ENCODE results near the gene CHD3. TPM values are rescaled to one million over a fixed set of nuclear protein-coding genes. Genes with fewer than 3 reads are reported as not detected.

CHD3 gene
- polyA plus RNA-seq, 2 of the 4 experiments (the other 2 are of a cell fraction): 56.3 to 111 TPM

DNA sequence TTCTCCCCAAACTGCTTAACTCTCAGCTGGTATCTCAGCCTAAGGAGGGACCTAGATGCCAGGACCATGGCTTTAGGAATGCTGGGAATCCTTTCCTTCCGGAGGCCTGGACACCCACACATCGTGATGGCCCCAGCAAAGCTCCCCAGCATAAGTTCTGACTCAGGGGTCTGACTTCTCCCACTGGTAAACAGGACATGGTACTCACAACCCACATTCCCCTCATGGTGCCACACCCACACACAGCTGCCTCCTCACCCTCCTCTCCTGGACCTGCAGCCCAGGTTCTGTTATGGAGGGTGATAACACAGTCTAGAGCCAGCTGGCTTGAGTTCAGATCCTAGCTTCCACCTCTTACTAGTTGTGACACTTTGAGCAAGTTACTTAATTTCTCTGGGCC lies 28.2 kb downstream of the CHD3 start (continued):
- TF ChIP-seq GATA3 (IDR thresholded peaks at IDR 0.05; ENCODE audit: borderline replicate concordance): no peak
- no peak for TF ChIP-seq FOSL2 (IDR thresholded peaks at IDR 0.05)
- no peak for TF ChIP-seq FOSL2 (CRISPR knock-in tag; IDR thresholded peaks at IDR 0.05)
- TF ChIP-seq NFE2L2 (conservative IDR thresholded peaks at IDR 0.05; ENCODE audit: low read length): no peak
- TF ChIP-seq ZFP36 (IDR thresholded peaks at IDR 0.05; ENCODE audit: borderline replicate concordance, partially characterized antibody): no peak
- no peak for TF ChIP-seq ESRRA (IDR thresholded peaks at IDR 0.05; ENCODE audit: borderline replicate concordance, low read length)
- no peak for TF ChIP-seq RCOR1 (IDR thresholded peaks at IDR 0.05; ENCODE audit: low read depth, low read length)
- no peak for TF ChIP-seq ZC3H11A (IDR thresholded peaks at IDR 0.05)
- TF ChIP-seq CBX8 (IDR thresholded peaks at IDR 0.05): no peak
- TF ChIP-seq, protein P1, sequence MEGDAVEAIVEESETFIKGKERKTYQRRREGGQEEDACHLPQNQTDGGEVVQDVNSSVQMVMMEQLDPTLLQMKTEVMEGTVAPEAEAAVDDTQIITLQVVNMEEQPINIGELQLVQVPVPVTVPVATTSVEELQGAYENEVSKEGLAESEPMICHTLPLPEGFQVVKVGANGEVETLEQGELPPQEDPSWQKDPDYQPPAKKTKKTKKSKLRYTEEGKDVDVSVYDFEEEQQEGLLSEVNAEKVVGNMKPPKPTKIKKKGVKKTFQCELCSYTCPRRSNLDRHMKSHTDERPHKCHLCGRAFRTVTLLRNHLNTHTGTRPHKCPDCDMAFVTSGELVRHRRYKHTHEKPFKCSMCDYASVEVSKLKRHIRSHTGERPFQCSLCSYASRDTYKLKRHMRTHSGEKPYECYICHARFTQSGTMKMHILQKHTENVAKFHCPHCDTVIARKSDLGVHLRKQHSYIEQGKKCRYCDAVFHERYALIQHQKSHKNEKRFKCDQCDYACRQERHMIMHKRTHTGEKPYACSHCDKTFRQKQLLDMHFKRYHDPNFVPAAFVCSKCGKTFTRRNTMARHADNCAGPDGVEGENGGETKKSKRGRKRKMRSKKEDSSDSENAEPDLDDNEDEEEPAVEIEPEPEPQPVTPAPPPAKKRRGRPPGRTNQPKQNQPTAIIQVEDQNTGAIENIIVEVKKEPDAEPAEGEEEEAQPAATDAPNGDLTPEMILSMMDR (IDR thresholded peaks at IDR 0.05): no peak
- no peak for TF ChIP-seq PHF8 (IDR thresholded peaks at IDR 0.05; ENCODE audit: borderline replicate concordance, low read depth)
- no peak for TF ChIP-seq POLR2AphosphoS2 (conservative IDR thresholded peaks at IDR 0.05; ENCODE audit: low read length)

DNA sequence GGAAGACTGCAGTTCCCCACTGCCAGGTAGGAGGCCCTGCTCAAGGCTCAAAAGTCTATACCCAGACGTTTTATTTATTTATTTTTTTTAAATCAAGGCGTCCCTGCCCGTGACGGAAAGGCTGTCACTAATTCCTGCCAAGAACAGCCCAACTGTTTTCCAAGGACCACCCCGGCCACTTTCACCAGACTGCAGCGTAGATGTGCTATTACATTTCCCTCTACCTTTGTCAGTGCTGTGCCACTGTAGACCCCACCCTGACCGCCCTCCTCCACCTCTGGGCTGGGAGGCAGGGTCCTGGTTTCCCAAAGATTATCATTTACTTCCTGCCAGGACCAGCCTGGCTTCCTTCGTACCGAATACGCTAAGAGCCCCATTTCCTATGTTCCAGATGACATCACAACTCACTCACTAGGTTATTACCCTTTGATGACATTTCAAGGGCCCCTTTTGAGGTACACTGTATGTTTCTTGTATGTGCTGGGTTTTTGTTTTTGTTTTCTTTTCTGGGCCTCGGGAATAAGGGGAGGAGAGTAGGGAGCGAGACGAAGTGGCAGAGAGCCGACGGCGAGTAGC lies 33.8 kb downstream of the CHD3 start:
- DNase-seq (ENCODE audit: low read depth in 1 of 2, low spot score in 1 of 2): no peak
- POLR2A ChIA-PET: interaction anchor here (1.0 to 2.2 kb wide), 2 partner anchors 10 to 65 kb away, joined by 3 to 8 read pairs; partner anchors contain the start of genes CNTROB, NAA38 and TRAPPC1
- Histone ChIP-seq H3K4me2 (peak overlapping the region; percentile 21; the same call in 1 of the 3 replicates), H3K4me1 (no peaks in the 10 kb centered on the region), H3K4me3 (no peak overlapping the region), H3K9me3 (no peaks in the 10 kb centered on the region), H3K27ac (no peak overlapping the region)
- CTCF ChIA-PET: interaction anchor here (0.8 to 14.7 kb wide), 4 partner anchors 13 to 71 kb away, joined by 3 to 372 read pairs (median 66); partner anchors contain the start of genes CNTROB, KCNAB3 and TRAPPC1
- 82% methylated on average over 16 of the region's 16 CpGs for WGBS (ENCODE audit: missing lambda C conversion rate)
- TF ChIP-seq PHF8 (IDR thresholded peaks at IDR 0.05; ENCODE audit: borderline replicate concordance, low read depth) (no peak), EHMT2 (IDR thresholded peaks at IDR 0.05; ENCODE audit: low read depth) (no peak), BHLHE40 (IDR thresholded peaks at IDR 0.05; ENCODE audit: low read depth, low read length) (no peak), CHD4 (IDR thresholded peaks at IDR 0.05; ENCODE audit: borderline replicate concordance) (no peak), TP53 (CRISPR knock-in tag; IDR thresholded peaks at IDR 0.05) (no peak), GATA3 (IDR thresholded peaks at IDR 0.05; ENCODE audit: borderline replicate concordance) (no peak), TFCP2L1 (CRISPR knock-in tag; IDR thresholded peaks at IDR 0.05) (no peak), EP300 (IDR thresholded peaks at IDR 0.05) (no peak), CBX8 (IDR thresholded peaks at IDR 0.05) (no peak)
- TF ChIP-seq, protein P2, sequence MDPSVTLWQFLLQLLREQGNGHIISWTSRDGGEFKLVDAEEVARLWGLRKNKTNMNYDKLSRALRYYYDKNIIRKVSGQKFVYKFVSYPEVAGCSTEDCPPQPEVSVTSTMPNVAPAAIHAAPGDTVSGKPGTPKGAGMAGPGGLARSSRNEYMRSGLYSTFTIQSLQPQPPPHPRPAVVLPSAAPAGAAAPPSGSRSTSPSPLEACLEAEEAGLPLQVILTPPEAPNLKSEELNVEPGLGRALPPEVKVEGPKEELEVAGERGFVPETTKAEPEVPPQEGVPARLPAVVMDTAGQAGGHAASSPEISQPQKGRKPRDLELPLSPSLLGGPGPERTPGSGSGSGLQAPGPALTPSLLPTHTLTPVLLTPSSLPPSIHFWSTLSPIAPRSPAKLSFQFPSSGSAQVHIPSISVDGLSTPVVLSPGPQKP (IDR thresholded peaks at IDR 0.05; ENCODE audit: low read depth, low read length): no peak
- TF ChIP-seq, protein P3, sequence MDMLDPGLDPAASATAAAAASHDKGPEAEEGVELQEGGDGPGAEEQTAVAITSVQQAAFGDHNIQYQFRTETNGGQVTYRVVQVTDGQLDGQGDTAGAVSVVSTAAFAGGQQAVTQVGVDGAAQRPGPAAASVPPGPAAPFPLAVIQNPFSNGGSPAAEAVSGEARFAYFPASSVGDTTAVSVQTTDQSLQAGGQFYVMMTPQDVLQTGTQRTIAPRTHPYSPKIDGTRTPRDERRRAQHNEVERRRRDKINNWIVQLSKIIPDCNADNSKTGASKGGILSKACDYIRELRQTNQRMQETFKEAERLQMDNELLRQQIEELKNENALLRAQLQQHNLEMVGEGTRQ (IDR thresholded peaks at IDR 0.05): no peak
- ATAC-seq: no peak
- no peak for FAIRE-seq
